Coronary artery (tissue), 2 donors: ENCODE results near the gene LYPD6.
A peak's percentile ranks its signal among the peaks of the same experiment; 100 is the strongest.

Experiments used
- DNase-seq: peaks from one replicate; pipeline ENCODE4 v3.0.0-alpha.2; 2017; ENCODE audit warnings: low spot score
- H3K27ac ChIP-seq, 2 donors: fragments of 200-600 bp; sonication (generic); one replicate each; pipeline ENCODE4 v1.5.1; 2016 to 2019
- H3K4me3 ChIP-seq: fragments of 200-600 bp; sonication (generic); 2 replicates; pipeline ENCODE4 v1.5.1; 2016; ENCODE audit warnings: mild to moderate bottlenecking, moderate library complexity
- CTCF ChIP-seq: fragments of 200-600 bp; sonication (generic); IDR thresholded peaks from one replicate; pipeline ENCODE4 v1.5.1; 2019; ENCODE audit warnings: antibody characterized with exemption

LYPD6 gene

GRCh38 chr2:149473068-149473467 lies 142.7 kb downstream of the LYPD6 start:
- H3K27ac ChIP-seq = no peak overlapping the region
- no peak overlapping the region for H3K4me3 ChIP-seq
- no peak for DNase-seq
- TF ChIP-seq CTCF = no peak

GRCh38 chr2:149473521-149473920 lies 143.1 kb downstream of the LYPD6 start:
- TF ChIP-seq CTCF = no peak
- DNase-seq = no peak
- H3K4me3 ChIP-seq = no peak overlapping the region
- no peak overlapping the region for H3K27ac ChIP-seq

- Histone ChIP-seq H3K4me3 (no peak overlapping the region), H3K27ac (no peak overlapping the region)
- no peak for TF ChIP-seq CTCF
- DNase-seq = no peak
Measured at GRCh38 chr2:149483004-149483605, 152.7 kb downstream of the LYPD6 start.

GRCh38 chr2:149486664-149487063 lies 156.3 kb downstream of the LYPD6 start:
- no peak overlapping the region for H3K4me3 ChIP-seq
- no peak for DNase-seq
- no peak overlapping the region for H3K27ac ChIP-seq
- no peak for TF ChIP-seq CTCF

GRCh38 chr2:149487189-149487588 lies 156.8 kb downstream of the LYPD6 start:
- Histone ChIP-seq H3K4me3 (no peak overlapping the region), H3K27ac (no peak overlapping the region)
- no peak for TF ChIP-seq CTCF
- no peak for DNase-seq

GRCh38 chr2:149488706-149489440 lies 158.5 kb downstream of the LYPD6 start:
- no peak overlapping the region for H3K27ac ChIP-seq
- TF ChIP-seq CTCF = no peak
- DNase-seq = no peak
- no peak overlapping the region for H3K4me3 ChIP-seq

GRCh38 chr2:149489452-149489851 lies 159.1 kb downstream of the LYPD6 start:
- H3K27ac ChIP-seq = no peak overlapping the region
- no peak for DNase-seq
- no peak for TF ChIP-seq CTCF
- peak overlapping the region; percentile 29 for H3K4me3 ChIP-seq
